Body of pancreas (tissue), 4 donors: ENCODE results near the gene PLA2G4B.

Experiments
- POLR2A ChIP-seq, 3 donors: fragments of 450-650 bp; IDR thresholded peaks; one replicate each; pipeline ENCODE4 v1.6.1; 2016; ENCODE audit warnings: antibody characterized with exemption in 3 of 3, mild to moderate bottlenecking in 2 of 3
- TF ChIP-seq, protein P1 (sequence below), 7 experiments: fragments of 450-650 bp in 4 of 7; fragments of 200-600 bp in 3 of 7; sonication (generic) in 3 of 7; IDR thresholded peaks; one replicate each; pipeline ENCODE4 v1.5.1; 2016 to 2019; ENCODE audit warnings: antibody characterized with exemption in 7 of 7

- TF ChIP-seq, protein P1, sequence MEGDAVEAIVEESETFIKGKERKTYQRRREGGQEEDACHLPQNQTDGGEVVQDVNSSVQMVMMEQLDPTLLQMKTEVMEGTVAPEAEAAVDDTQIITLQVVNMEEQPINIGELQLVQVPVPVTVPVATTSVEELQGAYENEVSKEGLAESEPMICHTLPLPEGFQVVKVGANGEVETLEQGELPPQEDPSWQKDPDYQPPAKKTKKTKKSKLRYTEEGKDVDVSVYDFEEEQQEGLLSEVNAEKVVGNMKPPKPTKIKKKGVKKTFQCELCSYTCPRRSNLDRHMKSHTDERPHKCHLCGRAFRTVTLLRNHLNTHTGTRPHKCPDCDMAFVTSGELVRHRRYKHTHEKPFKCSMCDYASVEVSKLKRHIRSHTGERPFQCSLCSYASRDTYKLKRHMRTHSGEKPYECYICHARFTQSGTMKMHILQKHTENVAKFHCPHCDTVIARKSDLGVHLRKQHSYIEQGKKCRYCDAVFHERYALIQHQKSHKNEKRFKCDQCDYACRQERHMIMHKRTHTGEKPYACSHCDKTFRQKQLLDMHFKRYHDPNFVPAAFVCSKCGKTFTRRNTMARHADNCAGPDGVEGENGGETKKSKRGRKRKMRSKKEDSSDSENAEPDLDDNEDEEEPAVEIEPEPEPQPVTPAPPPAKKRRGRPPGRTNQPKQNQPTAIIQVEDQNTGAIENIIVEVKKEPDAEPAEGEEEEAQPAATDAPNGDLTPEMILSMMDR (IDR thresholded peaks at IDR 0.05): no peak
- no peak for TF ChIP-seq POLR2A (IDR thresholded peaks at IDR 0.05)
Measured at GRCh38 chr15:41813426-41813825, 25.2 kb upstream of the PLA2G4B start.
